HG03460 (cell line): ENCODE data around the gene GSE1.

ENCODE experiments used
- ATAC-seq: cut with Tn5 transposase; IDR thresholded peaks from one replicate; pipeline ENCODE4 v1.9.1; 2021; ENCODE audit not compliant: unreplicated experiment

The GSE1 gene

DNA sequence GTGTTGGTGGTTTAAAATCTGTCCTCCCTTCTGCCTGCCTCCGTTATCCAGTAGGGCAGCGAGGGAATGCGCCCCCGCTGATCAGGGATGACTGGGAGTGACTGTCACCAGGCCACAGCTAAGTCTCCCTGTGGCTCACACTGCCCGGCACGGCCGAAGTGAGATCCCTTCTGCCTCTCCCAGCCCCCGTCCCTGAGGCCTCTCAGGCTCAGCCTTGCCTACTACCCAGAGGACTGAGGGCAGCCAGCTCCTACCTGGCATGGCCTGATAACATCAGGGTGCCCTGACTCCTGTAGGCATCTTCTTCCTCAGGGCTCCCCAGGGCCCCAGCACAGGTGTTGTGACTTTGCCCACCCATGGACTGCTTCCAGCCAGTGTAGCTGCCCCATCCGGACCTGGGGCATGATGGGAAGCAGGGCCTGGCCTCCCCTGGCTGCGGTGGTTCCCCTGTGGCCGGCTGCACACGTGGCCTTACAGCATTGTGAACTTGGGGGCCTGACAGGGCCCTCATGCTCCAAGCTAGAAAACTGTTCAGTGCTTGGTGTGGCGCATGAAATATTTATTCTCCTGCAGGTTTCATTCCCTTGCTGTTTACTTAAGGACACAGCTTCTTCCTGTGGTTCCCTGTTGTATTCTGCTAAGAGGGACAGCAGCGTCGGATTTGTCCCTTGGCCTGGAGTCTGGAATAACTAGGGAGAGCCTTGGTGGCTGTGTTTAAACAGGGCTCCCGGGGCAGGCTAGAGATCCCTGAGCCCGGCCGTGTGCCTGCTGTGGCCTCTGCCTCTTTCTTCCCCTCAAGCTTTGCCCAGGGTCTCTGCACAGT is 45.6 kb downstream of the GSE1 start:
- ATAC-seq, result no peak

DNA sequence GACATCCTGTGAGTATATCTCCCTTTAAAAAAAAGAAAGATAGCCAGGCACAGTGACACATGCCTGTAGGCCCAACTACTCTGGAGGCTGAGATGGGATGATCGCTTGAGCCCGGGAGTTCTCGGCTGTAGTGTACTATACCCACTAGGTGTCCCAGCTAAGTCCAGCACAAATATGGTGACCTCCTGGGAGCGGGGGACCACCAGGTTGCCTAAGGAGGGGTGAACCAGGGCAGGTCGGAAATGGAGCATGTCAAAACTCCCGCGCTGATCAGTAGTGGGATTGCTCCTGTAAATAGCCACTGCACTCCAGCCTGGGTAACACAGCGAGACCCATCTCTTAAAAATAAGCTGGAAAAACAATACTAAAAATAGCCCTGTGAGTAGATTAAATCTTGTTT is 46.2 kb downstream of the GSE1 start:
- no peak for ATAC-seq

DNA sequence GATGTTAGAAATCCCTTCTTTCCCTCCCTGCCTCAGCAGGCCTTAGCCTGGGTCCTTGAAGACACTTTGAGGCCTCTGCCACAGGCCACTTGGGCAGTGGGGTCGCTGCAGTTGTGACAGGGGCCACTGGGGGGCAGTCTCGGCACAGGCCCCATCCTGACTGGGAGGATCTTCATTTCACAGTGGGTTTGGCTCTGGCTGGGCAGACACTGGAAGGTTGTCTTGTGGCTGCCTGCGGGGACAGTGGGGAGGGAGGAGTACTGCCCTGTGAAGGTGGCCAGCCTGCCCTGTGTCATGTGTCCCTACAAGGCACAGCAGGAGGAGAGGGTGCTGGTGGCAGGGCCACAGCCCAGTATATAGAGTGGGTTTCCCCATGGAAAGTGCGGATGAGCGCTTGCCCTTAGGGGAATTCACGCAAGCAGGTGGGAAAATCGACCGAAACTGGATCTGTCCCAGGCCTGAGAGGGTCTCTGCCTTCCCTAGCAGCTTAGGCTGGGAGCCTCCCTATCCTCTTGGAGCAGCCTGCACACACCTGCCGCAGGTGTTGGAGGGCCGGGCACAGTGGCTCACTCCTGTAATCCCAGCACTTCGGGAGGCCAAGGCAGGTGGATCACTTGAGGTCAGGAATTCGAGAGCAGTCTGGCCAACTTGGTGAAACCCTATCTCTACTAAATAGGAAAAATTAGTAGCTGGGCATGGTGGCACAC is 46.8 kb downstream of the GSE1 start:
- ATAC-seq, result peak; percentile 56

DNA sequence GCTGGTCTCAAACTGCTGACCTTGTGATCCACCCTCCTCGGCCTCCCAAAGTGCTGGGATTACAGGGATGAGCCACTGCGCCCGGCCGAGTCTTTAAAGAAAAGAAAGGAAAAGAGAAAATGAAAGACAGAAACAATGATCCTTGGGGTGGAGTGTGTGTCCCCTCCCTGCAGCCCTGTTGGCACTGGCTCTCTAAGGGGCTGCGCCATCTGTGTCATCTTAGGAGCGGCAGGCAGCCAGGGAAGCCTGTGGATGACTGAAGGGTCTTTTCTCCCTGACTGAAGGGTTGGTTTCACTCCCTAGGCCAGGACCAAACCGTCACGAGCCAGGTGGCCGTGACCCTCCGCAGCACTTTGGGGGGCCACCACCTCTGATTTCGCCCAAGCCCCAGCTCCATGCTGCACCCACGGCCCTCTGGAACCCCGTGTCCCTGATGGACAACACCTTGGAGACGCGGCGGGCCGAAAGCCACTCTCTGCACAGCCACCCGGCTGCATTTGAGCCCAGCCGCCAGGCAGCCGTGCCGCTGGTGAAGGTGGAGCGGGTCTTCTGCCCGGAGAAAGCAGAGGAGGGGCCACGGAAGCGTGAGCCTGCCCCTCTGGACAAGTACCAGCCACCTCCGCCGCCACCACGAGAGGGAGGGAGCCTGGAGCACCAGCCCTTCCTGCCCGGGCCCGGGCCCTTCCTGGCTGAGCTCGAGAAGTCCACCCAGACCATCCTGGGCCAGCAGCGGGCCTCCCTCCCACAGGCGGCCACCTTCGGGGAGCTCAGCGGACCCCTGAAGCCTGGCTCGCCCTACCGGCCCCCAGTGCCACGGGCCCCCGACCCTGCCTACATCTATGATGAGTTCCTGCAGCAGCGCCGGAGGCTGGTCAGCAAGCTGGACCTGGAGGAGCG is 48.0 kb downstream of the GSE1 start:
- no peak for ATAC-seq

DNA sequence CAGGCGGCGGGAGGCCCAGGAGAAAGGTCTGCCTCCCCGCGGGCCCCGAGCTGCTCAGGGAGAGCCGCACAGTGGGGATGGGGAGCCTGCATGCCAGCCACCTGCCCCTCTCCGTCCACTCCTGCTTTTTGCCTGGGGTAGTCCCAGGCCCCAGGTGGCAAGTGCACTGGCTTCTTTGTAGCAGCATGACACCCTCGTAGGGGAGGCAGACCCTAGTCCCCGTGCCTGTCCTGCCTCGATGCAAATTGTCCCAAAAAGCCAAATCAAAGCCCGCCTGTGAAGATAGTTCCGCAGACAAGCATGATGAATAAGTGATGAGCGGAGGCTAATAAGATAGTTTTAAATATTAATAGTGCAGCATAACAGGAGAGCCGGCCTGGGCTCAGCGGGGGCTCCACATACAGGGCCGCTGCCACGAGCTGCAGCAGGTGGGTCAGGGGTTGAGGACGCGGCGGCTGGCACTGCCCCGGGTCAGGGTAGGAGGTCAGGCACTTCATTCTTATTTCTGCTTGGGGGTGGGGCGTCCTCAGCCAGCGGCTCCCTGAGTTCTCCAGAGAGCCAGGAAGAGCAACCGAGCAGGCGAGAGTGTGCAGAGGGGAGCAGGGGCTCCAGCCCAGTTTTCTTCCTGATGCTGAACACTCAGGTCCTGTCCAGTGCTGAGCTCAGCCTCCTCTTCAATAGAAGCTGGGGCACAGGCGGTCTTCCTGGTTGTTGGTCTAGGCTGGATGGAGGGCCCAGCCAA is 48.8 kb downstream of the GSE1 start:
- no peak for ATAC-seq

DNA sequence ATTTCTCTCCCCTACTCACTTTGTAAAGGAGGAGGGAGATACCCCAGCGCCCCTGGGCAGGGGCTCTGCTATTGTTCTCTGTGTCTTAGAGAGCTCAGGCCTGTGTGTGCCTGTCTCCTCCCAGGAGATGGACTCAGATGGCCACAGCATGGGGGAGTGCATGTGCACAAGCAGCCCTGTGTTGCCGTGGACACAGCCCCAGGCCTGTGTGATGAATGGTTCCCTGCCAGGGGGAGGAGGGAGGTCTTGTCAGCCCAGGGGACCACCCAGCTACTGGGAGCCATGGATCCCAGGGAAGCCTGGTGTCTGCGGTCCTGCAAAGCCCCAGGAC is 49.3 kb downstream of the GSE1 start:
- ATAC-seq, result no peak

DNA sequence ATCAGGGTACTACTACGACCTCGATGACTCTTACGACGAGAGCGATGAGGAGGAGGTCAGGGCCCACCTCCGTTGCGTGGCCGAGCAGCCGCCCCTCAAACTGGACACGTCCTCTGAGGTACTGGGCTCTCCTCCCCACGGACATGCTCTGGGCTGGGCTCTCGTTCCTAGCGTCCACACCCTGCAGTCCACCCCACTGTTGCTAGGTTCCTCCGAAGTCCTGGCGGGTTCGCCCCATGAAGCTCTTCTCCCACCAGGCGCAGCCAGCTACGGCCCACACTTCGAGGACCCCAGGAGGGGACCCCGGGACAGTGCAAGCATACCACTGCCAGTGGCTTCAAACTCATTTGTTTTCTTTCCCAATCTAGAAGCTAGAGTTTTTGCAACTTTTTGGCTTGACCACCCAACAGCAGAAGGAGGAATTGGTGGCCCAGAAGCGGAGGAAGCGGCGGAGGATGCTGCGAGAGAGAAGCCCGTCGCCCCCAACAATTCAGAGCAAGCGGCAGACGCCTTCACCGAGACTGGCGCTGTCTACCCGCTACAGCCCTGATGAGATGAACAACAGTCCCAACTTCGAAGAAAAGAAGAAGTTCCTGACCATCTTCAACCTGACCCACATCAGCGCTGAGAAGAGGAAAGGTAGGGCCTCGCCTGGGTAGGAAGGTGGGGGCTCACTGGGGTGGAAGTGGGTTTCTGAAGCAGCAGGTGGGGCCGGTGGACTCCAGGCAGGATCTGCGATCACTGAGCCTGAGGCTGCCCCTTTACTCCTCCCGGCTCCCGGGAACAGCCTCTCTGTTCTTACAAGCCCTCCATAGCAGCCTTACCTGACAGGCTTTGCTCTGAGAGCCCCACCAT is 50.1 kb downstream of the GSE1 start:
- no peak for ATAC-seq

DNA sequence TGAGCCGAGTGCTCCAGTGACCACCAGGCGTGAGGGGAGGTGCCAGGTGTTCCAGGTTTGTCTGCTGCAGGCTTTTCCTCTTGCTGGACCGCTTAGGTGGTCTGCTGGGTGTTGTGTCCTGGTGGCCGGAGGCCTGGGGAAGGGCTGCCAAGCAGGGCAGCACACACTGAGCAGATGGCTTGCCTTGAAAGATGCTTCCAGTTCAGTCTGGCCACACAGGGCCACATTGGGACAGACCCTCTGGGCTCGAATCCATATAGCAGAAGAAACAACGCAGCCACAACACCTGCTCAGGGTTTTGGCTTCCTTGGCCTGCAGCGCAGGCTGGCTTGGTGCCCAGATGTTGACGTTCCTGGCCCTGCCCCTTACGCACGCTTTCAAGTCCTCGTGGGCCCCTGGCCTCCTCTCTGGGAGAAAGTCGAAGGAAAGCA is 50.8 kb downstream of the GSE1 start:
- no peak for ATAC-seq

DNA sequence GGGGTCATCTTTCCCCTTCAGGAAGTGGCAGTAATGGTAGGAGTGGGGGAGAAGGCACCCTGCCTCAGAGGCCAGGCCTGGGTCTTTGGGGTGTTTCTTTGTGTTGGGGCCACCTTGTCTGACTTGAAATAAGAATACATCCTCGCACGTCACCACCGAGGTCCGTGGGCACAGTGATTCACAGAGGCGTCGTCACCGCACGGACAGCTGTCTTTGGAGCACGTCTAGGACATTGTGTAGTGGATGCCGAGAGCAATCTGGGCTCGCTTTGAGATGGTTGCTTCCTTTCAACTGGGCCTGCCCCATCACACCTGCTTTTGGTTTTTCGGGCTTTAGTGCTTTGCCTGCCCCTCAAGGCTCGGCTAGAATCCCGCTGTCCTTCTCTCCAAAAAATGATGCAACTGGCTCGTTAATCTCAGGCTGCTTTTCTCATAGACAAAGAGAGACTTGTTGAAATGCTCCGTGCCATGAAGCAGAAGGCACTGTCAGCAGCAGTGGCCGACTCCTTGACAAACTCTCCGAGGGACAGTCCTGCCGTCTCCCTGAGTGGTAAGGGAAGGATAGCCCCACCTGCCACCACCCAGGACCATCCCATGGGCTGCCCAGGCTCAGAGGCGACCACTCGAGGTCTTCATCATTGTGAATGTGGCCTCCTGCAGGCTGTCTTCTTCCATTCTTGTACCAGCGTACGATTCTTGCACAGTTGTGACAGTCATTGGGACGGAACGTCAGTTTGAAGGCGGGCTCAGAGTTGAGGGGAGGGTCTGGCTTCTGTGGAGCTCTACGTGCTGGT is 51.7 kb downstream of the GSE1 start:
- no peak for ATAC-seq

DNA sequence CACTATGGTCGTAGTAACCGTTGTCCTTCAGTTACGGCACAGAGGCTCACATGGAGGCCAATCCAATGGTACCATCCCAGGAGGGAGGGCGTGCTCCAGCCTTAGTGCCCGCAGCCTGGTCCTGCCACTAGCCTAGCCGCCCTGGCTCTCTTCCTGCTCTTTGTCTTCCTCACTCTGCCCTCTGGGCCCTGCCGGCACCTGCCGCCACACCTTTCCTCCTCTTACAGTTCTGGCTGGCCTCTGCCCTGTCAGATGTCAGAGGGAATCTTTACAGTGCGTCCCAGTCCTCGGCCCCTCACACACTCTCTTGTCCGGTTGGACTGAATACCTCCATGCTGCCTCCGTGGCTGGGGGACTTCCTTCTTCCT is 52.2 kb downstream of the GSE1 start:
- ATAC-seq, result no peak

DNA sequence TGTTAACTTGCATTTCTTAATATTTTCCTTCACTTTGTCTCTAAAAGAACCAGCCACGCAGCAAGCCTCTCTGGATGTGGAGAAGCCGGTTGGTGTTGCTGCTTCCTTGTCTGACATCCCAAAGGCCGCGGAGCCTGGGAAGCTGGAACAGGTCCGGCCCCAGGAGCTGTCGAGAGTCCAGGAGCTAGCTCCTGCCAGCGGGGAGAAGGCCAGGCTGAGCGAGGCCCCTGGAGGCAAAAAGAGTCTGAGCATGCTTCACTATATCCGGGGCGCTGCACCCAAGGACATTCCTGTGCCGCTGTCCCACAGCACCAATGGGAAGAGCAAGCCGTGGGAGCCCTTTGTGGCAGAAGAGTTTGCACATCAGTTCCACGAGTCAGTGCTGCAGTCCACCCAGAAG is 52.8 kb downstream of the GSE1 start:
- ATAC-seq, result no peak

DNA sequence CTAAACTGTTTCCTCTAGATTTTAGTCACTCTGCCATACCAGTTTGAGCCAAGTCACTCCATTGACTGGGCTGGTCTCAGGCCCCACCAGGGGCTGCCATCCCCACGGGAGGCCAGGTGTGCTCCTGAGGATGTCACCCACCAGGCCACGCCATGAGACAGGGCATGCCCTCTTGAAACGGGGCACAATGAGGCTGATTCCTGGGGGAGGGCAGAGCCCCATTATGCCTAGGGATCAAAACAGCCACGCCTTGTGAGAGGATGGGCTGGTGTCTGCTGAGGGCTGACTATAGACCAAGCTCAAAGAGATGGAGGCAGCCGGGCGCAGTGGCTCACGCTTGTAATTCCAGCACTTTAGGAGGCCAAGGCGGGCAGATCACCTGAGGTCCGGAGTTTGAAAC is 54.1 kb downstream of the GSE1 start:
- no peak for ATAC-seq

DNA sequence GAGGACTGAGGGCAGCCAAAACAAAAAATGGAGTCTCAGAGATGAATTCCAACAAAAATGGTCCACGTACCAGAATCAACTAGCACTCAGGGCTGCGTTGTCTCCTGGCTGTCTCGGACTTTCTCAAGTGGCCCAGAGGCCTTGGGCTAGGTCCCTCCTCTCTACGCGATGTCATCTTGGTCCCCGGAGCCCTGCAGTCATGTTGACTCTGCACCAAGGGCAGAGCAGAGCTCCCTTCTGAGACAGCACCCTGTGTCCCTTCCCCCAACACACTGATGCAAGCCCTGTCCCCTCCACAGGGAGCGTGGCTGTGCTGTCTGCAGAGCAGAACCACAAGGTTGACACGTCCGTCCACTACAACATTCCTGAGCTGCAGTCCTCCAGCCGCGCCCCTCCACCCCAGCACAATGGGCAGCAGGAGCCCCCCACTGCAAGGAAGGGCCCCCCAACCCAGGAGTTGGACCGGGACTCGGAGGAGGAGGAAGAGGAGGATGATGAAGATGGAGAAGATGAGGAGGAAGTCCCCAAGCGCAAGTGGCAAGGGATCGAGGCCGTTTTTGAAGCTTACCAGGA is 54.8 kb downstream of the GSE1 start:
- ATAC-seq, result no peak

DNA sequence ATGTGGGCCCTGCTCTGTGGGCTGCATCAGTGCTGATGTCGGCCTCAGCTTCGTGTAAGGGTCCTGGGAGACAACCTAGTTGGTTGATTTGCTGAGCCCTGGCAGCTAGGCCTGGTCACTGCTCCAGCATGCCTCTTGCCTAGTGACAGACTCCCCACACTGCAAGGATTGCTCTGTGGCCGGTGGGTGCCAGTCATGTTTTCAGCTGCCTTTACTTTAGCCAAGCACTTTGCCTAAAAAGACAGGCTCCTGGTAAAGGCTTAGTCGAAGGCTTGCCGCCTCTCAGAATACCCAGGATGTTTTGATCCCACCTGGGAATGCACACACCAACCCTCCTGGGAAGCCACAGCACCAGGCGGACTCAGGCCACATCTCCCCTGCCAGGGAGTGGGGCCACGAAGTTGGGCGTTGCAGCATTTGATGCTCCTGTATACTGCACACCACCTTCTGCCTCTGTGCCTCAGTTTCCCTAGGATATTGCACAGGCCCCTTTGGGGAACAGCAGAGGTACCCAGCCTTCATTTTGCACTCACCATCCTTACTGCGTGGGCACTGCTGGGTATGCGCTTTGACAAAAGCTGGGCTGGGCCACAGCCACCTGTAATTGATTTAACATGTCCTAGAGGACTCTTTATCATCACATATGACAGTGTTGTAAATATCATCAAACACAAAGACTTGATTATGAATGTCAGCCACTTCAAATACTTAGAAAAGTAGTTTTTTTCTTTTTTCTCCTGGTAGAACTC is 55.7 kb downstream of the GSE1 start:
- ATAC-seq, result no peak

DNA sequence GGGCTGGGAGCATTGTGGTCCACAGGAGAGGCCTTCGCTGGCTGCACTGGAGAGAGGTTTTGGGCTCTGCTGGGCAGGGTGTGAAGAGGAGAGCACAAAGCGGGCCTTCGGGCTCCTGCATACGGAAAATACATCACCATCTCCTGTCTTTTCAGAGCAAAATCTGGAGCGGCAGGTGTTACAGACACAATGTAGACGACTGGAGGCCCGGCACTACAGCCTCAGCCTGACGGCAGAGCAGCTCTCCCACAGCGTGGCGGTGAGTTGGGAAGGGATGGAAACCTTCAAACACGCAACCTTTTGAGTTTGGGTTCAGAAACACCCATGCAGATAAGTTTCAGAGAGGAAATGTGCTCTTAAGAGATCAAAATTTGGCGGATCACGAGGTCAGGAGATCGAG is 57.7 kb downstream of the GSE1 start:
- no peak for ATAC-seq

DNA sequence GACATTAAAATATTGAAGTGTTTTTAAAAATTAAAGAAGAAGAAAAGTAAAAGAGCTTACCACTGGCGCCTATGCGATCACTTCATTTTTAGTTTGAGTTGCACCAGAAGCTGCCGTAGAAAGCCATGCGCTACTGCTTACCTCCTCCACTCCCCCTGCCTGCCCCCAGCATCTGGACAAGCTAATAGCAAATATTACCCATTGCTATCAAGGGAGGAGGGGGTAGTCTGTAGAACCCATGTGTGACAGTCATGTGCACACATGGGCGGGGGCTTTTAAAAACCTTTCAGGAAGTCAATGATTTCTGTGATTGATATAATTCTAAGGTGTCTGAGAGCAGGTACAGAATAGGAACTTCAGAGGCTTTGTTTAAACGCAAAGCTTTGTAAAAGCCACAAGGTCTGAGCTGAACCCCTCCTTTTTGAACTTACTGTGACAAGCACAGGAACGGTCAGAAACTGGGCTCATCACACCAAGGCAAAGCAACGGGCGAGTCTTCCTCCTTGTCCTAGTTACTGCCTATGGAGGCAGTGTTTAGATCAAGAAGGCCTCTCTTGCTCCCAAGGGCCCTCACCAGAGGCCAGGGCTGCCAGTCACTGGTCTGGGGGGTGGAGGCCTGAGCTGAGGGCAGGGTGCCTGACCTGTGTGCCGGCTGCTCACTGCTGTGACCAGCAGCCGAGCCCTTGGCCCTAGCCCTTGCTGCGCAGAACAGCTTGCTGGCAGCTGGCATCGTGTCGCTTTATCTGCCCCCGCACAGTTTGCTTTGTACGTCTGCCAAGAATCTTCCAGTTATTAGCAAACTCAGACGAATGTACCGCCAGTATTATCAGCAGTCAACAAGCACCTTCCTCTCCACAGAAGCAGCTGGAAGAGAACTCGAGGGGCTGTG is 60.7 kb downstream of the GSE1 start:
- no peak for ATAC-seq

DNA sequence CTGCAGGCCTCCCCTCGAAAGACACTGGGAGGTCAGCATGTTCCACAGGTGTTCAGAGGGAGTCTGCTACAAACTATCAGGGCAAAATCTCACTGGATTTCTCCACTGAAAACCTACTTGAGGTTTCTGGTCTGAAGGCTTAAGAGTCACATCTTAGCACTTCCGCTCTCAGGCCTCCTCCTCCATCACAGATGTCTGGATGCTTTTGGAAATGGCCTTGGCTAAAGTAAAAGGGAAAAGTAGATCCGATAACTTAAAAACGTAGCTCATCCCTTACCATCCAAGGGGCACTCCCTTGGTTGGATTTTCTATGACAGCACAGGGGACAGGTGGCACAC is 61.3 kb downstream of the GSE1 start:
- no peak for ATAC-seq
